SH-SY5Y (cell line): ENCODE results near the gene MTHFSD.

ENCODE experiments used
- GATA2 ChIP-seq: IDR thresholded peaks from 2 replicates; pipeline ENCODE4 v1.6.1; 2011; ENCODE audit warnings: mild to moderate bottlenecking, low read depth, low read length
- GATA3 ChIP-seq: IDR thresholded peaks from 2 replicates; pipeline ENCODE4 v1.6.1; 2011; ENCODE audit warnings: low read depth, mild to moderate bottlenecking, low read length, moderate library complexity

GRCh38 chr16:86520317-86521210, 34.5 kb downstream of the MTHFSD start:
- TF ChIP-seq GATA3 = no peak
- 0 out of 2 replicates have a peak, but pooled peaks have one; percentile 16 for TF ChIP-seq GATA2
